Measurements from ENCODE around the gene RNU6-1. TPM values are rescaled to one million over a fixed set of nuclear protein-coding genes. Genes with fewer than 3 reads are reported as not detected.

RNU6-1 gene
- total RNA-seq, 1 donor from 2014 or later, result not detected

DNA sequence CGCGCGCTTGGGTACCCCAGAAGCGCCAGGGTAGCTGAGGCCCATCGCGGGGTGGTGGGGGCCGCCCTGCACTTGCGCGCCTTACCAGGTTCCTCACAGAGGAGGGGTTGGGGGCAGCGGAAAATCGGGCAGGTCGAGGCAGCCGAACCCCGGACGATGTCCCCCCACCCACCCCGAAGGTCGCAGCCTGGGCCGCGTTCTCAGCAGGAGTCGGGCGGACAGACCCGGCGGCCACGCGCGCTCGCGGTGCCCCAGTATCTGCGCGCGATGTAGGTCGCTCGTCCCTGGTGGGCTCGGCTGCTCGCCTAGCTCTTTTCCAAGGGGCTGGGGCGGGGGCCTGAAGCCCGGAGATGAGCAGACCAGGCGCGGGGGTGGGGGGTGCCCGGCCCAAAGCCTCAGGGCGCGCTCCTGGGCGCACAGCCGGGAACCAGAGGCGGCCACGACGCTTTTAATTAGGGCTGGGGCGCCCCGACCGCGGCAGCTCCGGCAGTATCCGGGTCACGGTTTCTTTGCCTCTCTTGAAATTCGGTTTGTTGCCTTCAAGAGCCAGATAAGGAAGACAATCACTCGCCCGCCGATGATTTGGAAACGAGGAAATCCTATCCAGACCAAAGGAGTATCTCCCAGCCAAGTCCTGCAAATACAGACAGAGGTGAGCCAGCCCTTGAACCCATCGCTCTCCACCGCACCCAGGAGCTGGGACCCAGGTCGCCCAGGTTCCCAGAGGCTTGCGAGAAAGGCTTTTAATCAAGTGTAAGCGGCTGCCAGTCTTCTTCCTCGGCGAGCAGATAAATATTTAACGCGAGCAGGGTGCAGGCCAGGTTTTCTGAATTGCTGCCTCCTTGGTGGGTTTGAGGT lies 10.0 kb downstream of the RNU6-1 start:
- TF ChIP-seq, protein P1, sequence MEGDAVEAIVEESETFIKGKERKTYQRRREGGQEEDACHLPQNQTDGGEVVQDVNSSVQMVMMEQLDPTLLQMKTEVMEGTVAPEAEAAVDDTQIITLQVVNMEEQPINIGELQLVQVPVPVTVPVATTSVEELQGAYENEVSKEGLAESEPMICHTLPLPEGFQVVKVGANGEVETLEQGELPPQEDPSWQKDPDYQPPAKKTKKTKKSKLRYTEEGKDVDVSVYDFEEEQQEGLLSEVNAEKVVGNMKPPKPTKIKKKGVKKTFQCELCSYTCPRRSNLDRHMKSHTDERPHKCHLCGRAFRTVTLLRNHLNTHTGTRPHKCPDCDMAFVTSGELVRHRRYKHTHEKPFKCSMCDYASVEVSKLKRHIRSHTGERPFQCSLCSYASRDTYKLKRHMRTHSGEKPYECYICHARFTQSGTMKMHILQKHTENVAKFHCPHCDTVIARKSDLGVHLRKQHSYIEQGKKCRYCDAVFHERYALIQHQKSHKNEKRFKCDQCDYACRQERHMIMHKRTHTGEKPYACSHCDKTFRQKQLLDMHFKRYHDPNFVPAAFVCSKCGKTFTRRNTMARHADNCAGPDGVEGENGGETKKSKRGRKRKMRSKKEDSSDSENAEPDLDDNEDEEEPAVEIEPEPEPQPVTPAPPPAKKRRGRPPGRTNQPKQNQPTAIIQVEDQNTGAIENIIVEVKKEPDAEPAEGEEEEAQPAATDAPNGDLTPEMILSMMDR (conservative IDR thresholded peaks at IDR 0.05; ENCODE audit: low read depth, low read length), result no peak
- H3K4me3 ChIP-seq (ENCODE audit: low read depth, low read length), result no peak overlapping the region
- DNase-seq (ENCODE audit: low read depth), result no peak

DNA sequence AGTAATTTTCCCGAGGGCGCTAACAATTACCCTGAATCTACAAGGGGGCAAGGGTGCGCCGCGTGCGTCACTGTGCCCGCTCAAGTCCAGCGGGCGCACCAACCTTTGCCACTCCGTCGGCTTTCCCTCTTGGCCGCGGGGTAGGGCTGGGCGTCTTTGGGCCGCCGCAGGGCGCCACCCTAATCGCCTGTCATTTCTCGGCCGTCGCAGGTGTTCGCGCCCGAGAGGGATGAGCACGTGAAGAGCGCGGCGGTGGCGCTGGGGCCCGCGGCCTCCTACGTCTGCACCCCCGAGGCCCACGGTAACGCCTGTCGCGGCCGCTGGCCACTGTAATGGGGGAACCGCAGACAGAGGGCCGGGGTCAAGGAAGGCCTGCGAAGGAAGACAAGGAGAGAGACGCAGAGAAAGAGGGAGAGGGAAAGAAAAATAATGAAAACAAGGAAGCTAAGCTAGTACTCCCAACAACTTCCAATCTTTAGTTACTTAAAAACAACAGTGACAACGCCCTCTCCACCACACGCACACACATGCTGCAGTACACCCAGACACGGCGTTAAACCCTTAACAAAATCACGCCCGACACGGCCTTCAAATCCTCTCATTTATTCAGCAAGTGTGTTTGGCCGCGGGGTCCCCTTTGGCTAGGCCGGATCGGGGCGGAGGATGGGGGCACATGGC lies 10.7 kb downstream of the RNU6-1 start:
- no peak for DNase-seq (ENCODE audit: low read depth)
- no peak overlapping the region for H3K4me3 ChIP-seq (ENCODE audit: low read depth, low read length)
- TF ChIP-seq, protein P1 (conservative IDR thresholded peaks at IDR 0.05; ENCODE audit: low read depth, low read length), result no peak

DNA sequence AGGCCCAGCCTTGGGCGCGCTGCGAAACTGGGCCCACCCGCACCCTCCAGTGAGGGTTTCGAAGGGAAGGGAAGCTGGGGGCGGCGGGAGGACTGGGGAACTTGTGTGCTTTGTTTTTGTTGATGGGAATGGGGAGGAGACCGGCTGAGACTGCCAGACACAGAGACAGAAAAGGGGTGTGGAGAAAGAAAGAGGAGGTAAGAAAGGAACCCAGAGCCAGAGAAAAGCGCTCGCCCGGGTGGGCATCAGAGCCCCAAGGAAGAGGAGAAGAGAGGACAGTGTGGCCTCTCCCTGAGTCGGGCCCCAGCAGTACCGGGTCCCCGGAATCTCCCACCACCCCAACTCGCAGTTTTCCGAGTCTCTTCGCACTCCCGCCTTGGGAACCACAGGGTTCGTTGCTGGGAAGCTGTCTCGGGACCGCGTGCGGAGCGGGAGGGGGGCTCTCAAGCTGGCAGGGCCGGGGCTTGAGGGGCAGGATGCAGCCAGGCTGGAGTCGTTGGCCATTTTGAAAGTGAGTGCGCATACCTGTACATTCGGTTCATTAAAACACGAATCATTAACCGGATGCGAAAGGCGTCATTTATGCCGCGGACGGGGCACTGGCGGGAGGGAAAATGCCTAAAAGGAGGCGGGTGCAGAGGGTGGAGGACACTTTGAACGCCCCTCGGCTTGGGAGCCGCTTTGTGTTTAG lies 11.4 kb downstream of the RNU6-1 start:
- no peak overlapping the region for H3K4me3 ChIP-seq (ENCODE audit: low read depth, low read length)
- DNase-seq (ENCODE audit: low read depth), result no peak
- TF ChIP-seq, protein P1 (conservative IDR thresholded peaks at IDR 0.05; ENCODE audit: low read depth, low read length), result no peak

DNA sequence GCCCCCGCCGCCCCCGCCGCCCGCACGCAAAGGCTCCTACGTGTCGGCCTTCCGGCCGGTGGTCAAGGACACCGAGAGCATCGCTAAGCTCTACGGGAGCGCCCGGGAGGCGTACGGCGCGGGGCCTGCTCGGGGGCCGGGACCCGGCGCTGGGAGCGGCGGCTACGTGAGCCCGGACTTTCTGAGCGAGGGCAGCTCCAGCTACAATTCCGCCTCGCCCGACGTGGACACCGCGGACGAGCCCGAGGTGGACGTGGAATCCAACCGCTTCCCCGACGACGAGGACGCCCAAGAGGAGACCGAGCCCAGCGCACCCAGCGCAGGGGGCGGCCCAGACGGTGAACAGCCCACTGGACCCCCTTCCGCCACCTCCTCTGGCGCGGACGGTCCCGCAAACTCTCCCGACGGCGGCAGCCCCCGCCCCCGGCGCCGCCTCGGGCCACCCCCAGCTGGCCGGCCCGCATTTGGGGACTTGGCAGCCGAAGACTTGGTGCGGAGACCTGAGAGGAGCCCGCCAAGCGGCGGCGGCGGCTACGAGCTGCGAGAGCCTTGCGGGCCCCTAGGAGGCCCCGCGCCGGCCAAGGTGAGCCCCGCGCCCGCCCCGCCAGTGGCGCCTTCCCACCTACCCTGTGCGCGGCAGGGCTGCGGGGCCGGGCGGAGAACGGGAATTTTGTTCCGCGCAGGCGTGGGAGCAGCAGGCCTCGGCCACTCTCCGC lies 12.1 kb downstream of the RNU6-1 start:
- TF ChIP-seq, protein P1 (conservative IDR thresholded peaks at IDR 0.05; ENCODE audit: low read depth, low read length), result no peak
- no peak overlapping the region for H3K4me3 ChIP-seq (ENCODE audit: low read depth, low read length)
- no peak for DNase-seq (ENCODE audit: low read depth)

DNA sequence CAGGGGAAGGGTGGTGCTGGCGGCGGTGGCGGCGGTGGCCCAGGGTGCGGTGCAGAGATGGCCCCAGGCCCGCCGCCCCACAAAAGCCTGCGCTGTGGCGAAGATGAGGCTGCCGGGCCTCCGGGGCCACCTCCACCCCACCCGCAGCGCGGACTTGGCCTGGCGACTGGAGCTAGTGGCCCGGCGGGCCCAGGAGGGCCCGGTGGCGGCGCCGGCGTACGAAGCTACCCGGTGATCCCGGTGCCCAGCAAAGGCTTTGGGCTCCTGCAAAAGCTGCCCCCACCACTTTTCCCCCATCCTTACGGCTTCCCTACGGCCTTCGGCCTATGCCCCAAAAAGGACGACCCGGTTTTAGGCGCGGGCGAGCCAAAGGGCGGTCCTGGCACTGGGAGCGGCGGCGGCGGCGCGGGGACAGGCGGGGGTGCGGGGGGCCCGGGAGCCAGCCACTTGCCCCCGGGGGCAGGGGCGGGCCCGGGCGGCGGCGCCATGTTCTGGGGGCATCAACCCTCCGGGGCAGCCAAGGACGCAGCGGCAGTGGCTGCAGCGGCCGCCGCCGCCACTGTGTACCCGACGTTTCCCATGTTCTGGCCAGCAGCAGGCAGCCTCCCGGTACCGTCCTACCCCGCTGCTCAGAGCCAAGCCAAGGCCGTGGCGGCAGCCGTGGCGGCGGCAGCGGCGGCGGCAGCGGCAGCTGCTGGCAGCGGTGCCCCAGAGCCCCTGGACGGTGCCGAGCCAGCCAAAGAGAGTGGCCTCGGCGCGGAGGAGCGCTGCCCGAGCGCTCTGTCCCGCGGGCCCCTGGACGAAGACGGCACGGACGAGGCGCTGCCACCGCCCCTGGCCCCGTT lies 12.9 kb downstream of the RNU6-1 start:
- TF ChIP-seq, protein P1 (conservative IDR thresholded peaks at IDR 0.05; ENCODE audit: low read depth, low read length), result no peak
- no peak for DNase-seq (ENCODE audit: low read depth)
- H3K4me3 ChIP-seq (ENCODE audit: low read depth, low read length), result no peak overlapping the region
